Gastrocnemius medialis (tissue), 4 donors: ENCODE measurements around the gene ASAP2.

Experiments
- CTCF ChIP-seq, 5 experiments: fragments of 450-650 bp in 3 of 5; fragments of 200-600 bp in 2 of 5; sonication (generic) in 2 of 5; IDR thresholded peaks in 4 of 5; conservative IDR thresholded peaks in 1 of 5; 1 replicate in 4 of 5; 2 replicates in 1 of 5; pipeline ENCODE4 v1.5.1; 2016 to 2019; ENCODE audit warnings: antibody characterized with exemption in 5 of 5, mild to moderate bottlenecking in 3 of 5, moderate library complexity in 3 of 5
- POLR2A ChIP-seq, 2 donors: fragments of 450-650 bp; IDR thresholded peaks; one replicate each; pipeline ENCODE4 v1.6.1; 2017; ENCODE audit warnings: antibody characterized with exemption in 2 of 2, mild to moderate bottlenecking in 2 of 2, moderate library complexity in 2 of 2

- TF ChIP-seq CTCF (IDR thresholded peaks at IDR 0.05 in 4 of 5, conservative IDR thresholded peaks at IDR 0.05 in 1 of 5) (no peak), POLR2A (IDR thresholded peaks at IDR 0.05) (no peak)
These were observed 3.4 kb downstream of the ASAP2 start for GRCh38 chr2:9210030-9210429.
